Mammary epithelial cell (primary cell): ENCODE results near the gene SCARB1.

Experiments used
- EZH2 ChIP-seq: IDR thresholded peaks from 2 replicates; pipeline ENCODE4 v1.6.1; 2012; ENCODE audit warnings: low read length, inconsistent platforms, borderline replicate concordance
- TF ChIP-seq, protein P1 (sequence below), 2 donors: IDR thresholded peaks in 1 of 2; conservative IDR thresholded peaks in 1 of 2; 2 replicates each; pipeline ENCODE4 v1.5.1; 2011 to 2012; ENCODE audit warnings: inconsistent platforms in 2 of 2, low read length in 2 of 2, mild to moderate bottlenecking in 2 of 2, control low read depth in 1 of 2, low read depth in 1 of 2; ENCODE audit not compliant: insufficient read depth in 1 of 2; ENCODE audit errors: extremely low read depth in 1 of 2

DNA sequence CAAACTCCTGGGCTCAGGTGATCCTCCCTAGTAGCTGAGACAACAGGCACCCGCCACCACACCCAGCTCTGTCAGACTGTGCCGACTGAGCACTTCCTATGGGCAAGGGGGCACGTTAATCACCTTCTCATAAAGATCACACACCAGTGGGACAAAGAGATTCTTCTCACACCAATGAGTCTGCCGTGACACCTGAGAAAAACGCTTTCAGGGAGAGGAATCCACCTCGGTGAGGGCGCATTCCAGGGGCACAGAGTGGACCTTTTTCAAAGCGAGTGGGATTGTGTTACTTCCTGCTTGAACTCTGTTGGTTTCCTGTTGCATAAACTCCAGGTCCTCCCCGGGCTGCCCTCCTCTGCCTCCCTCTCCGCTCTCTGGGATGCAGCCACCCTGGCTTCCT, 17.5 kb upstream of the SCARB1 start:
- TF ChIP-seq, protein P1, sequence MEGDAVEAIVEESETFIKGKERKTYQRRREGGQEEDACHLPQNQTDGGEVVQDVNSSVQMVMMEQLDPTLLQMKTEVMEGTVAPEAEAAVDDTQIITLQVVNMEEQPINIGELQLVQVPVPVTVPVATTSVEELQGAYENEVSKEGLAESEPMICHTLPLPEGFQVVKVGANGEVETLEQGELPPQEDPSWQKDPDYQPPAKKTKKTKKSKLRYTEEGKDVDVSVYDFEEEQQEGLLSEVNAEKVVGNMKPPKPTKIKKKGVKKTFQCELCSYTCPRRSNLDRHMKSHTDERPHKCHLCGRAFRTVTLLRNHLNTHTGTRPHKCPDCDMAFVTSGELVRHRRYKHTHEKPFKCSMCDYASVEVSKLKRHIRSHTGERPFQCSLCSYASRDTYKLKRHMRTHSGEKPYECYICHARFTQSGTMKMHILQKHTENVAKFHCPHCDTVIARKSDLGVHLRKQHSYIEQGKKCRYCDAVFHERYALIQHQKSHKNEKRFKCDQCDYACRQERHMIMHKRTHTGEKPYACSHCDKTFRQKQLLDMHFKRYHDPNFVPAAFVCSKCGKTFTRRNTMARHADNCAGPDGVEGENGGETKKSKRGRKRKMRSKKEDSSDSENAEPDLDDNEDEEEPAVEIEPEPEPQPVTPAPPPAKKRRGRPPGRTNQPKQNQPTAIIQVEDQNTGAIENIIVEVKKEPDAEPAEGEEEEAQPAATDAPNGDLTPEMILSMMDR (conservative IDR thresholded peaks at IDR 0.05 in 1 of 2, IDR thresholded peaks at IDR 0.05 in 1 of 2; ENCODE audit: extremely low read depth in 1 of 2, insufficient read depth in 1 of 2, low read depth in 1 of 2, low read length in 2 of 2), result no peak
- TF ChIP-seq EZH2, result no peak
